SK-N-SH treated with all-trans-retinoic acid at 6 μM for 48 hours (cell line): ENCODE data around the gene FDXR.

Source experiments
- ARNTL ChIP-seq: fragments of 450-650 bp; formaldehyde crosslinking; IDR thresholded peaks from 2 replicates; pipeline ENCODE4 v1.5.0; 2020; ENCODE audit warnings: low read depth, mild to moderate bottlenecking, moderate library complexity, borderline replicate concordance
- BACH2 ChIP-seq: fragments of 250-450 bp; sonication (Bioruptor Pico); IDR thresholded peaks from 2 replicates; pipeline ENCODE4 v1.9.0; 2021; ENCODE audit warnings: mild to moderate bottlenecking, borderline replicate concordance
- CREB5 ChIP-seq: fragments of 250-450 bp; sonication (Bioruptor Pico); IDR thresholded peaks from 2 replicates; pipeline ENCODE4 v1.5.1; 2020; ENCODE audit warnings: low read depth, mild to moderate bottlenecking, moderate library complexity
- CSDC2 ChIP-seq: fragments of 250-450 bp; sonication (Bioruptor Pico); IDR thresholded peaks from 2 replicates; pipeline ENCODE4 v1.5.0; 2020; ENCODE audit warnings: mild to moderate bottlenecking, moderate library complexity
- GLIS3 ChIP-seq: fragments of 250-450 bp; sonication (Bioruptor Pico); IDR thresholded peaks from 2 replicates; pipeline ENCODE4 v1.5.0; 2020; ENCODE audit warnings: mild to moderate bottlenecking, moderate library complexity
- ISL1 ChIP-seq: fragments of 250-450 bp; sonication (Bioruptor Pico); IDR thresholded peaks from 2 replicates; pipeline ENCODE4 v2.1.2; 2022; ENCODE audit warnings: mild to moderate bottlenecking, moderate library complexity
- RARB ChIP-seq: fragments of 250-450 bp; sonication (Bioruptor Pico); IDR thresholded peaks from 2 replicates; pipeline ENCODE4 v1.8.0; 2021; ENCODE audit warnings: mild to moderate bottlenecking, moderate library complexity
- SNAI2 ChIP-seq: fragments of 250-450 bp; sonication (Bioruptor Pico); IDR thresholded peaks from 2 replicates; pipeline ENCODE4 v1.5.0; 2020; ENCODE audit warnings: mild to moderate bottlenecking, moderate library complexity
- TOX ChIP-seq: fragments of 250-450 bp; sonication (Bioruptor Pico); IDR thresholded peaks from 2 replicates; pipeline ENCODE4 v1.8.0; 2021; ENCODE audit warnings: mild to moderate bottlenecking, moderate library complexity, borderline replicate concordance
- TSHZ2 ChIP-seq: fragments of 250-450 bp; sonication (Bioruptor Pico); IDR thresholded peaks from 2 replicates; pipeline ENCODE4 v1.5.0; 2020; ENCODE audit warnings: mild to moderate bottlenecking, moderate library complexity
- ZC3H10 ChIP-seq: fragments of 250-450 bp; sonication (Bioruptor Pico); IDR thresholded peaks from 2 replicates; pipeline ENCODE4 v1.5.1; 2021; ENCODE audit warnings: mild to moderate bottlenecking, moderate library complexity
- ZFP30 ChIP-seq: fragments of 450-650 bp; formaldehyde crosslinking; IDR thresholded peaks from 2 replicates; pipeline ENCODE4 v1.5.0; 2022; ENCODE audit warnings: mild to moderate bottlenecking, moderate library complexity
- ZNF8 ChIP-seq: fragments of 450-650 bp; formaldehyde crosslinking; IDR thresholded peaks from 2 replicates; pipeline ENCODE4 v1.5.0; 2020; ENCODE audit warnings: mild to moderate bottlenecking, moderate library complexity

- TF ChIP-seq RARB (CRISPR knock-in tag), result no peak
- no peak for TF ChIP-seq SNAI2 (CRISPR knock-in tag)
- TF ChIP-seq GLIS3, result no peak
- TF ChIP-seq TSHZ2 (CRISPR knock-in tag), result no peak
- no peak for TF ChIP-seq ARNTL (CRISPR knock-in tag)
- no peak for TF ChIP-seq CREB5
- TF ChIP-seq BACH2 (CRISPR knock-in tag), result no peak
- TF ChIP-seq ISL1 (CRISPR knock-in tag), result no peak
- no peak for TF ChIP-seq ZFP30 (CRISPR knock-in tag)
- no peak for TF ChIP-seq CSDC2 (CRISPR knock-in tag)
- no peak for TF ChIP-seq ZNF8
- TF ChIP-seq TOX (CRISPR knock-in tag), result no peak
- TF ChIP-seq ZC3H10 (CRISPR knock-in tag), result no peak
These were observed 44.6 kb upstream of the FDXR start for GRCh38 chr17:74917430-74917829.
